GM18867 (cell line): ENCODE measurements around the gene FXYD6.

ENCODE experiments used
- ATAC-seq: cut with Tn5 transposase; IDR thresholded peaks from one replicate; pipeline ENCODE4 v1.9.1; 2021; ENCODE audit warnings: mild to moderate bottlenecking, moderate library complexity; ENCODE audit not compliant: unreplicated experiment

FXYD6 gene

DNA sequence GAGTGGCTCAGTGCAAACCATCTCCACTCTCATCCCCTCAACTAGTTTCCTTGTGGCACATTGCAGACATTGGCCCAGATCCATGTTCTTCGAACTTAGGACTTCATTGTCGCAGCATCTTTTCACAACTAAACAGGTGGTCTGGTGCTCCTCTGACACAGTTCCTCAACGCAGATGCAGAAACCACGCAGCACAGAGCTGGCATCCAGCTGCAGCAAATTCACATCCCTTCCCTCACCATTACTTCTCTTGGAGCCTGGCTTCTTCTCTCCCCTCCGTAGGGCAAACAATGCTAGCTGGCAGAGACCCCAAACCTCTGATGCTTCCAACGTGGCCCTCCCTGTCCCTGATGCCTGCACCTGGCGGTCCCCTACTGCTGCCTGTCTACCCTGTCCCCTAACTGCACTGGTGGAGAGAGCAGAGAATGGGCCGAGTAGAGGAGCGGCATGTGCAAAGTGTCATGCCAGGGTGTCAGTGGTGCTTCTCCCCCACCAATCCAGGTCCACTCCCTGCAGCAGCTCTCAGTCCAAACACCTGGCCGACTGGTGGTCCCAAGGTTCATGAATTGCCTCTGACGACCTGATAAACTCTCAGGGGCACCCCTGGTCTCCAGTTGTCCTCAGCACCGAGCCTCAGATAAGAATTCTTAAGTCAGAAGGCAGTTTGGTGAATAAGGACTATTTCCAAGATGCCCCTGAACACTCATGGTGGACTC lies 34.6 kb upstream of the FXYD6 start:
- no peak for ATAC-seq

DNA sequence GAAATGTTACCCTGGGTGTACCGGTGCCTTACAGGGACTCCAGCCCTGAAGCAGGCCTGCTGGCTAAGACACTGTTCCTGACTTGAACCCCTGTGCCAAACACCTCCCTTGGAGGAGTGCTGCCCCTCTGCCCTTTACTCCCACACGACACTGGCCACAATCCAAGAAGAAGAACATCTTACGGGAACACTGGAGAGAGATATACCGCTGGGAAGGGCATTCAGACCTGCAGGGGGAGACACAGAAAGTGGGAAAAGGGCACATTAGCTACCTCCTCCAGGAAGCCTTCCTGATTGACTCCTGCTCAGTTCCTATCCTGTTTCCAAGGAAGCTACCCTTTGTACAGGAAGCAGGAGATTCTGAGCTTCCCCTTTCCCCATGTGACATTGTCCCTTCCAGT lies 34.1 kb upstream of the FXYD6 start:
- ATAC-seq, result no peak

DNA sequence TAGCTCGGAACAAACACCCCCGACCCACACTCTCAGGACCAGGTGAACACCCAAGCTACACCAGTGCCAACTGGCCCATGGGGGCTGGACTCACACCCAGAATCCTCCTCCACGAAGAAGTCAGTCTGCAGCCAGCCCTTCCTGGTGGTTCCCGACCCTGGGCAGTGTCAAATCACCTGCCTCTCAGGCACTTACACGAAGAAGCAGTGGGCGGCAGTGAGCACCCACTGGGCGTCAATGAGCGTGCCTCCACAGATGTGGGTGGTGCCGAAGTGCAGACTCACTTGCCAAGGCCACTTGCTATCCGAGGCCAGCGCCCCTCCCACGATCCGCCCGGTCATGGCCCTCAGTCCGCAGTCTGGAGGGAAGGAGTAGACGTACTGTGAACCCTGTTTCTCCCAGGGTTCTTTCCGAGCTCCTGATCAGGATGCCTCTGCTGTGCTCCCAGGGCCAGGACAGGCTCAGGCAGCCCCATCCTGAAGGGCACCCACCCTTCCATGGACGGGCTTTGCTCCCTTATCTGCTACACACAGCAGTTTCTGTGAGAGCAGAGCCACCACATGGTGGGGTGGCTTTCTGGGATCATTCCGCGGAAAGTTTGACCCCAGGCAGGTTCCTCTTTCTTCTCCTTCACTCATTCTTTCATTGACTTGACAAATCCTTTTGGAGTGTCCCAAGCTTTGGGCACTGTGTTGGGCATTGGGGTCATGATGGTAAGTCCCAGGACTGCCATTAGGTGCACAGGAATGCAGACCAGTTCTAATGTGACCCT lies 33.3 kb upstream of the FXYD6 start:
- no peak for ATAC-seq

DNA sequence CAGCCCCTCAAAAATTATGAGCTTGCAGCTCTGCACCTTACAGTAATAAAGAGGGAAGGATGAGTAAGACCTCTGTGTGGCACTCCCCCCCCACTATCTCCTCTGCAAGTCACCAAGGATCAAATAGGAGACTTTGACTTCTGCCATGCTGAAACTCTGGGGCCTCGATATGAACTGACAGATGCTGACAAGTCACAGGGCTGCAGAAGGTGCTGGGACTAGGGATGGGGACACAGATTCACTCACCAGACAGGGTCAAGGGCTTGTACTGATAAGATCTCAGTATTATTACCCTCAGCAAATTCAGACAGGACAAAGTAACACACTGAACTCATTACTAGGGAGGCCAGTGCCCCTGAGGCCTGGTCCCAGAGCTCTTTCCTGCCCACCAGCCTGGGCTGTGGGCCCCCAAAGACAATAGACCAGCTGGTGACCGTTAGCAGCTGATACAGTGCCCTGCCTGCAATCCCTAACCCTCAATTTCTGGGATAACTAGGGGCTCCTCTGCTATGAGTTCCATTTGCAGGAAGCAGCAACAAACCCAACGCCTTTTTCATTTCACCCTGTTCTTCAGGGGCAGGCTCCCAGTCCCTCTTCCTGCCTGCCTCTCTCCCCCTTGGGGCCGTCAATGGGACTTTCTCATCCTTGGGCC lies 32.6 kb upstream of the FXYD6 start:
- ATAC-seq, result no peak

DNA sequence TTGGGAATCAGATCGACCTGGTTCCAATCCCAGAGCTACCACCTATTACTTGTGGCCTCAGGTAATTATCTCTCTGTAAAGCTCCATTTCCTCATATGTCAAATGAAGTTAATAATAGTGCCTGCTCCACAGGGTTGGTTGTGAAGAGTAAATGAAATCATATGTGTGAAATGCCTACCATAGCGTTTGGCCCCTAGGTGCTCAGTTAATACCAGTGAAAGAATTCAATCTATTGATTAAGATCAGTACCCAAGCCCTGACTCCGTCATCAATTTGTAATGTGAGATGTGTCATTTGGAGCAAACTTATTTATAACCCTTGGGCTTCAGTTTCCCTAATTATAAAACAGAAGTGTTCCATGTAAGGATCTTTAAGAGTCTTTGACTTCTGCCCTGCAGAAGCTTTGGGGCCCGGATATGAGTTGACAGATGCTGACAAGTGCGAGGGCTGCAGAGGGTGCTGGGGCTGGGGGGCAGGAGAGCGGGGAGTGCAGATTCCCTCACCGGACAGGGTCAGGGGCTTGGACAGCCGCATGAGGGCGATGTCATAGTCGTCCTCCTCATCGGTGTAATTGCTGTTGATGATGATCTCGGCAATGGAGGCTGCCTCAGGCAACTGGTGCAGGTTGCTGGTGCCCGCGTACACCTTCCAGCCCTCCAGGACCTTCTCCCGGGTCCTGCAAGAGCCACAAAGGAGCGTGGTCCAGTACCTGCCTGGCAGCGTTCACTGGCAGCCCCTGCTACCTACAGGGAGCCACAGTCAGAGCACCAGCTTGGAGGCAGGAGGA lies 31.8 kb upstream of the FXYD6 start:
- ATAC-seq, result no peak

DNA sequence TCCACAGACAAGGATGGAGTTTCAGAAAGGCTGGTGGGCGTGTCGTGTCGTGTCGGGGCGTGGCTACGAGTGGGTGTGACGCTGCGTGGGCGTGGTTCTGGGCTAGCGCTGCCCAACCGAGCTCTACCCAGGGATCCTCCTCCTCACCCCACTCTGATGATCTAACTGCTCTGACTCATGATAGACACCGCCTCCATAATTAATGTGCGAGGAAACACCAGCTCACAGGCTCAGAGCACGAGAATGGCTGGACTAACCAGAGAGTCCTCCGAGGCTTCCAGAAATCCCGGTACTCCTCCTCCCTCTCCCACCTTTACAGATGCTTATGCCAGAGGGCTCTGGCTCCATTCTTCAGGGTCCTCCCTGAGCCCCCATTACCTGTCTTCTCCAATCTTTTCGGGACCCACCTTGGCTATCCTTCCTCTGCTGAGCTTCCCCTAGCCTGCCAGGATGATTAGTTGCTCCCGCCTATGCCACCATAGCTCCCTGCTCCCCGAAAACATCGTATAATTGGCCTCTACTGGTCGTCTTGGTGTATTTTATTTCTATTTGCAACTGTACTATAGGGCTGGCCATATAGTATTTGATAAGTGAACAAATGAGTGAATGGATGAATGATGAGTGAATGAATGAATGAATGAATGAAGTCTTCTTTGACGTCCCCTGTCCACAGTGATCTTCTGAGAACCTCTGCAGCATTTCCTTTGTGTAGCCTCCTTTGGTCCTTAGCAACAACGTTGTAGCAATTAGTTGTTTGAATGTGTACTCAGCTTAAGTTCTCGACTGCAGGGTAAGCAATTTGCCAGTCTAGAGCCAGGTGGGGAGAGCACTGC lies 31.0 kb upstream of the FXYD6 start:
- peak; percentile 76 for ATAC-seq

DNA sequence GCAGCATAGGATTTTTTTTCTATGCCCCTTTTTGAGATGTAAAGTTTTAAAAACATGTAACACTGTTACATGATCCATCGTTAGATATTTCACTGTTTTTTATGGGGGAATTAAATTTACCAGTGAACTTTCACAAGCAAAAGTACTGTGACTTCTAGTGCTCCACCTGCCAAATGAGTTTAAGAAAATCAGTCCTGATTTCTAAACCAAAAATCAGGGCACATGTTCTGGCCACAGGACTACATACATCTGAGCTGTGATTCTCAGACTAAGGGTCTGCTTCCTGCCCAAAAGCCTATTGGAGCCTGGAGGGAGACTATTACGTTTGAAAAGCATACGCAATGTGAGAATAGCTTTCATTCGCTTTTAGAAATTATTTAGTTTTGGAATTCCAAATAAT lies 30.3 kb upstream of the FXYD6 start:
- ATAC-seq, result no peak

DNA sequence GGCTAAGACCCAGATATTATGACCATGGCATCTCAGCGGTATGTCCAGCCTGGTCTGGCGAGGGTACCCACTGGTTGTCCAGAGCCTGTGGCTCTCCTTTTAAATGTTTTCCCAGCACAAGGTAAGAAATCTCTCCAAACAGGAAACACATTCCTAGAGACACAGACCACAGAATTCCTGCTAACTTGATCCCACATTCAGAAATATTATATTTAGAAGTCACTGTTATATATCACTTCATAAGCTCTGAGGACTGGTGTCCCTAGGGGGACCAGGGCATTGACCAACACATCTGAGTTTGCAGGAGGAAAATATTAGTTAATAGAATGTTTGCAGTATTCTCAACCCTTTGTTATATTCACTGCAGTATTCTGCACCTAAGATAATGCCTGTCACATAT lies 29.7 kb upstream of the FXYD6 start:
- no peak for ATAC-seq

DNA sequence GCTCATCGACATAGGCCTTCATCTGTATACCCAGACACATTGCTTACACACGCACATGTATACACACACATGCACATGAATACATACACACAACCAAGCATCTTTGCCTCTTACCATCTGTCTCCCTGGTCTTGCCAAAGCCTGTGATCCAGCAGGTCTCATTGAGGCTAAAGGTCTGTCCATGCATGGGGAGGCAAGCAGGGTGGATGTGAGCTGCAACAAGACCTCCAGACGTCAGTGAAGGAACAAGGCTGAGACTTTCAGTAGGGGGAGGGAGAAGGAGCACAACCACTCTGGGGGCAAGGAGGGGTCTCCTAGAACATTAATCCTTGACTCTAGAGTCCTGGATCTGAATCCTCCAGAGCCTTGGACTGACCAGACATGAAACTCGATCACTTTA lies 29.1 kb upstream of the FXYD6 start:
- no peak for ATAC-seq

DNA sequence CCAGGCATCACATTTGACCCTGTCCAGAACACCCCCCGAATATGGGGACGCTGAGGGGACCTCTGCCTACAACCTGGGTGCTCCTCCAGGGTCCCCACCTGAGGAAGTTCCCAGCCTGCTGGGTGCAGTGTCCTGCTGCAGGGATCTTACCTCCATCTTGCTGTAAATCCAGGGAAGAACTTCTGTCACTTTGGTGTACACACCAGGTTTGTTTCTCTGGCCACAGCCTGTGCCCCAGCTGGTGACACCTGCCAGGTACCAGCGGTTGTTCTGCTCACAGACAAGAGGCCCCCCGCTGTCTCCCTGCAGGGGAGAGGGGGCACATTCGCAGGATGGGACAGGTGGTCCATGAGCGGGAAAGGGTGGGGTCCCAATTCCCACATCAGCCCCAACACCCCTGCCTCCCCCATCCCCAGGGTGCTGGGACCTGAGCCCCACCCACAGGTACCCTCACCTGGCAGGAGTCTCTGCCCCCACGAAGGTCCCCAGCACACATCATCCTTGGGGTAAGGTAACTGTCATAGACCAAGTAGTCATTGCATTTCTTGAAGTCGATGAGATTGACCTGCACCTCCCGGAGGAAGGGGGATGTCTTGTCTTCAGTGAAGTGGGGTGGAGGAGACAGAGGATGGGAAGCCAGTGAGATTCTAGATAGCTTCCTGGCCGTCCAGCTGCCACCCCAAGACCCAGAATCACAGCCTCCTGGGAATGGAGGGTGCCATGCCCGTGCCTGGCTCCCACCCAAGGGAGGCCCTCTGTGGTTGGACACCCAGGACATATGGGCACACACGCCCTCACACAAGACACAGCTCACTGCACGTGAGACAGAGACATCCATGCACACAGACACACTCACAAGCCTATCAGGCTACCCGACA lies 27.3 kb upstream of the FXYD6 start:
- no peak for ATAC-seq

DNA sequence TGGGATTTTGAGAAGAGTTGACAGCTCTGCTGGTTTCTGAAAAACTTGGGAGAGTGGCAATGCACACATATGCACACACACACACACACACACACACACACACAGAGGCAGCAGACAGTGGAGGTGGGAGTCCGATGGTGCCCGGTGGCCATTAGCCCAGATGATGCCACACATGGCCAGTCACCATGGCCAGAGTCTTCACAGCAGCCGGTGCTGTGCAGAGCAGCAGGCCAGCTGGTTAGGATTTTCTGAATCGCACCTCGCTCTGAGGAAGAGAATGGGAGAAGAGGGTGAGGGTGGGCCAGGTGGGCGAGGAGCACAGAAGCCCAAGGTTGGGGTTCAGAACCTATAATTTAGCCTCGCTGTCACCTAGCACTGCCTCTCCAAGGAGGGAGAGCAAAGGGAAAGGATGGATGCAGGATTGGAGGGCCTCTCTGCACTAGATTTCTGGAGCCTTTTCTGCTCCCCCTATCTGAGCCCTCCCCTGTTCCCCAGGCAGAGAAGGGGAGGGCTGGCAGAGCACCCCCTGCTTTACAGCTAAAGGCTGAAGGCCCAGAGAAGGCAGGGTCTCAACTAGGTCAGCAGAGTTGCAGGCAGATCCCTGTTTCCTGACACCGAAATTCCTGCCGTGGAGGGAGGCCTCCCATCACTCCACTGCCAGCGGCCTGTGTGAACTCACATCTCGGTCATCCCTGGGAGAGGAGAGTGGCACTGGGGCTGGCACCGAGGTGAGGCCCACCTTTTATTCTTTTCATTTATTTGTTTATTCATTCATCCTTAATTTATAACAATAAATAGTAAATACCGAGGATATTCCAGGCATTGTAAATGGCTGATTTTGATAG lies 25.8 kb upstream of the FXYD6 start:
- no peak for ATAC-seq

DNA sequence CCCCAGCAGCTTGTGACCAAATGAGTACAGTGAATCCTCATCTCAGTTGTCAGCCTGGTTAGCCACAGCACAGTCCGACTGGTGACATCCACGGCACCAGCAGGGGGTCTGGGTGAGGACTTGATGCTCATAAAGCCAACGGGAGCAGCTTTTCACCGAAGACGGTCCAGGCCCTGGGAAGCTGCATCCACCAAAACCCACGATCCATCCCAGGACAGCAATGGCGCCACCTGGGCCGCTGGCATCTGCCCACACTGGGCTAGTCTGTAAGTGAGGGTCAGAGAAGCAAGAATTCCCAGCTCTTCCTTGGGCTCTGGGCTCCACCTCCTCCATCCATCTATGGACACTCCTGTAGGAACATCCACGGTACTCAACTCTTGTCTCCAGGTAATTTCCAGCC lies 25.1 kb upstream of the FXYD6 start:
- ATAC-seq, result no peak

DNA sequence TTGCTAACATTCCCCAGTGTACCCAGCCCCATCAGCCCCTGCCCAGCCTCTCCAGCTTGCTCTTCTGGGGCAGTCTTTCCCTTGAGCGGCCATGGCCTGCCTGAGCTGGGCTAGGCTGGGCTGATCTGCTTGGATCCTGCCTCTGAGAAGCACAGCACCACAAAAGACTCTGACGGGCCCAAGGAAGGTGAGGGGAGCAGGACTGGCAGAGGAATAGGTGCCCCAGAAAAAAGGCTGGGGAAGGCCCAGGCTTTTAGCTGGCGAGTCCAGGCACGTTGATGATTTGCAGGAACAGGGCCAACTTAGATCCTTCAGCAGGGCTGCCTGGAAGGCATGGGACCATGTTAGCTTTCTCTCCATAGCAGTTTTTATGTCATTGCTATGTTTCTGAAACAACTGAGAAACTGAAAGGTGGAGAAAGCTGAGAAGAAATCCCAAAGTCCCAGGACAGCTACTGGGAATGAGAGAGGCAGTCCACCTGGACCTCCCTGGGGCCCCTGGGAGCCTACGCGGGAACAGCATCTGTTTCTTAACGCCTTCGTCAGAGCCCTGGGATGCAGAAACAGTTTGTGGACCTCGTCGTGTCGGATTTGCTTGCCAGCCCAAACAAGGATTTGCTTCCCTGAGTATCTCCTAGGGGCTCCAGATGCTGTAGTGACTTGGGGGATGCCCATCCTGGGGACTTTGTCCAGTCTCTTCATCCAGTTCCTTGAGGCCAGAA lies 24.4 kb upstream of the FXYD6 start:
- no peak for ATAC-seq

DNA sequence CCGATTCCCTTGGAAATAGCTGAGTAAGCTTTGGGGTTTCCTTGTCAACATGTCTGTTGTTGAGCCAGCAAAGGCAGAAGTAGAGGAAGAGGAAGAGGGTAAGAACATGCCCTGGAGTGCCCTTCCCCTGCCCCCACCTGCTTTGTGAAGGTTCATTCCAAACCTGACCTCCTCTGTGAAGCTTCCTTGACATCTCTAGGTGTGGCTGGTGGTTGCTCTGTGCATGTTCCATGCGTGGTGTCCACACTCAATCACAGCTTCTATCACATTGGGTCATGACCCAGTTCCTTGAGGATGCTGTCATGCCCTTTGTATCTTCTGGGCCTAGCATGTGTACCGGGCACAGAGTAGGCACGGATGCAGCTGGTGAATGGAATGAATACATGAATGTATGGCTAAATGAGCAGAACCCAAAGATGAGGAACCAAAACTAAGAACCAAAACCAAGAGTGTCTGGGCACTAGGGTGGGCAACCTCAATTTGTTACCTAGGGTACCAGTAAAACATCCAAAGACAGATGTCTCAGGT lies 23.7 kb upstream of the FXYD6 start:
- peak; percentile 70 for ATAC-seq

DNA sequence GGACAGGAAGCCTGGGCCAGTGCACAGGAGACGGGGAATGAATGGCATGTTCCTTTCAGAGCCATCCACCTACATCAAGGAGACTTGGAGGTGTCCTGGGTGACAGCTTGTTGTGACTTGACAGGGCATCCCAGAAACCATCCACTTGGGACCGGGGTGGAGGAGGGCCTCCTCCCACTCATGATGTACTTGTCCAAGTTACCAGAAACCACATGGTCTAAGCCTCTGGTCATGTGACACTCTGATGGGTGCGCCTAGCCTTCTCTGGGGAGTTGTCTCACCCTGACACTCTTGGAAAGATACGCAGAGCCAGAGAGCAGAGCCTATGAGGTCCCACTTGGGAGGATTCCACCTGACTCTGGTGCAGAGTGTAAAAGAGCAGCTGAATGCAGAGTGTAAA lies 21.6 kb upstream of the FXYD6 start:
- ATAC-seq, result no peak

DNA sequence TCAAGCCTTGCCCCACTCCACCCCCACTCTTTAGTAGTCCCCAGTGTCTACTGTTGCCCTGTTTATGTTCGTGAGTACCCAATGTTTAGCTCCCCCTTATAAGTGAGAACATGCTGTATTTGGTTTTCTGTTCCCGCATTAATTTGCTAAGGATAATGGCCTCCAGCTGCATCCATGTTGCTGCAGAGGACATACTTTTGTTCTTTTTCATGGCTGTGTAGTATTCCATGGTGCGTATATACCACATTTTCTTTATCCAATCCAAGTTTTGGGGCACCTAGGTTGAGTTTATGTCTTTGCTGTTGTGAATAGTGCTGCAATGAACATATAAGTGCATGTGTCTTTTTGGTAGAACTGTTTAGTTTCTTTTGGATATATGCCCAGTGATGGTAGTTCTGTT lies 16.2 kb upstream of the FXYD6 start:
- ATAC-seq, result no peak

DNA sequence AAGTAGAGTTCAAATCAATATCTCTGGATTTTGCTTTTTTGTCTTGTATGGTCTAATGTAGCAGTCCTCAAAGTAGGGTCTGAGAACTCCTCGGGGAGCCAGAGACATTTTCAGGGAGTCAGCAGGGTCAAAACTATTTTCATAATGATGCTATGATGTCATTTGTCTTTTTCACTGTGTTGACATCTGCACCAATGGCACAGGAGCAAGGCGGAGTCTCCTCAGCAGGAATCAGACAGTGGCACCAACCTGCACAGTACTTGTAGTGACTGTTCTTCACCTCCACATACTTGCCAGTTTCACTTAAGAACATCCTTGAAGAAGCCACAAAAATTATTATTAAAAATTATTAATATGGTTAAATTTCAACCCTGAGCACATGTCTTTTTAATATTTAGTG lies 14.9 kb upstream of the FXYD6 start:
- no peak for ATAC-seq

DNA sequence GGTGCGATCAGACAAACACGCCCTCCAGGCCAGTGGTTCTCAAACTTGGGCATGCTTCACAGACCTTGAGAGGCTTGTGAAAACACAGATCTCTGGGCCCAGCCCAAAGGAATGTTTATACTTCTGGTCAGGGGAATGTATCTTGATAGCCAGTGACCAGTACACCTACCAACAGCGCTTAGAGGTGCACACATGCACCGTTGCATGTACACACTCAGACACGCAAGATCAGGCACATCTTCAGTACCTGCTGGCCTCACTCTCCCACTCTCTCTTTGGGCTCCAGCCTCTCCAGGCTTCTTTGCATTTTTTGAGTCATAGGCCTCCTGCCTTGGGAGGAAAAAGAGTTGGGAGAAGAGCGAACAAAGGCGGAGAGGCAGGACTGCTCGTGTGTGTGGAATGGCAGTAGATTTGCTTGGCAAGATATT lies 11.7 kb upstream of the FXYD6 start:
- no peak for ATAC-seq
